SKM-1 treated with dmso at 0.1 percent for 144 hours (cell line): ENCODE data around the gene HLA-DRA.

Experiments
- DNase-seq: peaks from one replicate; lab custom pipeline; 2025; ENCODE audit not compliant: unreplicated experiment; lab: John Stamatoyannopoulos, UW

Gene HLA-DRA

DNA sequence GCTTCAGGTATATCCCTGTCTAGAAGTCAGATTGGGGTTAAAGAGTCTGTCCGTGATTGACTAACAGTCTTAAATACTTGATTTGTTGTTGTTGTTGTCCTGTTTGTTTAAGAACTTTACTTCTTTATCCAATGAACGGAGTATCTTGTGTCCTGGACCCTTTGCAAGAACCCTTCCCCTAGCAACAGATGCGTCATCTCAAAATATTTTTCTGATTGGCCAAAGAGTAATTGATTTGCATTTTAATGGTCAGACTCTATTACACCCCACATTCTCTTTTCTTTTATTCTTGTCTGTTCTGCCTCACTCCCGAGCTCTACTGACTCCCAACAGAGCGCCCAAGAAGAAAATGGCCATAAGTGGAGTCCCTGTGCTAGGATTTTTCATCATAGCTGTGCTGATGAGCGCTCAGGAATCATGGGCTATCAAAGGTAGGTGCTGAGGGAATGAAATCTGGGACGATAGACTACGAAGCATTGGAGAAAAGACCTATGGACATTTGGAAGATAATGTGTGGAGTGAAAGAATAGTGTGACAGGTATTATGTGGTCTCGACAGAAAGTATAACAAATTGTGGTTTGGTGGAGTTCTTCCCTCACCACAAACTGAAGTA, at the start of gene HLA-DRA:
Gene HLA-DRA, plus strand, starts transcription at position 286 of the 613 bp plus-strand sequence. Its CDS starts 64 bp downstream, at position 350.
- DNase-seq = peak; percentile 46

GRCh38 chr6:32391505-32391904, 48.2 kb upstream of the HLA-DRA start:
- no peak for DNase-seq

GRCh38 chr6:32393665-32394420, 45.8 kb upstream of the HLA-DRA start:
- DNase-seq = no peak

GRCh38 chr6:32396028-32396427, 43.7 kb upstream of the HLA-DRA start:
- no peak for DNase-seq

GRCh38 chr6:32397252-32397920, 42.3 kb upstream of the HLA-DRA start:
- DNase-seq = no peak

DNA sequence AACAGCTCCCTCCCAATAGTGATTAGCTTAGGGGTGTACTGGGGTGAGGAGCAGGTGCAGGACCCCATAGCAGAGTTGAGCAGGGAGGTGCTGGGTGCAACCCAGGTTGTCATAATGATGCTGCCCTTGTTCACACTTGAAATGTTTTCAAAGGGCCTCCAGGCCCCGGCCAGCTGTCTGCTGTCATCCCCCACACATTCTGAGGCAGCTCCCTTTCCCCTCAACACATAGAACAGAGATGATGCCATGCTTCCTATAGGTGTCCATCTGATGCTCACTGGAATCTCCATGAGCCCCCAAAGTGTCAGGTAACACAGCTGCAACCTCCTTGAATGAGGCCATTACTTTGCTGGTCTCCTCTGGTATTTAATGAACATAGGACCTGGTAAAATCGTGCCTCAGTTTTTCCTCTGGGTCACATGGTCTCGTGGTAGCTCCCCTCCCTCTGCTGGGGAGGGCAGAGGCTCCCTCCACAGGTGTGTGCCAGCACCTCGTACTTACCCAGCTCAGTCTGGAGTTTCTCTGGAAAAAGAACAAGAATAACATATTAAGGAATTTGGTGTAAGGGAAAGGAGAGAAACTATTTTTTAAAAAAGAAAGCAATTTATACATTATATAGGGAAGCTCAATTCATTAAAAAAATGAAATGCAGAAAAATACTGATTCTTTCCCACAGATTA, 38.3 kb upstream of the HLA-DRA start:
- no peak for DNase-seq

DNA sequence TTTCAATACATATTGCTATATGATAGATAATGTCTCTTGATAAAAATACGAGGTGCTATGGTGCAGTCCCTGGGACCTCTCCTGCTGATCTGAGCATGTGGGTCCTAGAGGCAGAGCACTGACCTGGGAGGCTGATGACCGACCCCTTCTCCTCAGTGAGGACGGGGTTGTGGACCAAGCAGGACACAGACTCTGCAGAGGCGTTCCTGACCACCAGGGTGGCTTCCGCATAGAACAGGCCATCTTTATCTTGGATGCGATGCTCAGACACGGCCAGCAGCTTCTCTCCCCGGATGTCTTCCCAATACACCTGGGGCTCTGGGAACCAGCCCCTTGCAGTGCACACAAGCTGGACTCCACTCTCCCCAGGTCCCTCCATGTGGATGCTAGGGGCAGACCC, 36.9 kb upstream of the HLA-DRA start:
- DNase-seq = no peak

- DNase-seq = no peak
Measured at GRCh38 chr6:32405656-32406055, 34.0 kb upstream of the HLA-DRA start.

GRCh38 chr6:32406197-32406596, 33.5 kb upstream of the HLA-DRA start:
- DNase-seq = no peak

GRCh38 chr6:32406857-32407256, 32.8 kb upstream of the HLA-DRA start, which contains the start of gene BTNL2:
TSS of gene BTNL2 (minus strand) at chr6:32407181. CDS start at chr6:32407123, 58 bp downstream.
- no peak for DNase-seq

DNA sequence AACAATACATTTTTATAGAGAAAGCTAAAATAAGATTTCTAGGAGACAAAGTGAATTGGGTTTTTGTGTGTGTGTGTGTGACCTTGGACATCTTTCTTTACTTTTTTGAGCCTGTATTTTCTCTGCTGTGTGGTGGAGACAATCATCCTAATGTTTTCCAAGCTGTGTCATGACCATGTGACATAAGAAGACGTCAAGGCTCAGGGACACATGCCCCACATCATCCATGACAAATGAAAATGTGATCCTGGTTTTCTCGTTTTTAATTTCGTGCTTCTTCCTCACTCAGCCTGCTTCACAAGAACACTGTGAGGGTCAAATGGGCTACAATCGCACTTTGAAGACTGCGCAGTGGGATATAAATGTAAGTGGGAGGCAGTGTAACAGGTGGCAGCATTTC, 28.8 kb upstream of the HLA-DRA start:
- no peak for DNase-seq

DNA sequence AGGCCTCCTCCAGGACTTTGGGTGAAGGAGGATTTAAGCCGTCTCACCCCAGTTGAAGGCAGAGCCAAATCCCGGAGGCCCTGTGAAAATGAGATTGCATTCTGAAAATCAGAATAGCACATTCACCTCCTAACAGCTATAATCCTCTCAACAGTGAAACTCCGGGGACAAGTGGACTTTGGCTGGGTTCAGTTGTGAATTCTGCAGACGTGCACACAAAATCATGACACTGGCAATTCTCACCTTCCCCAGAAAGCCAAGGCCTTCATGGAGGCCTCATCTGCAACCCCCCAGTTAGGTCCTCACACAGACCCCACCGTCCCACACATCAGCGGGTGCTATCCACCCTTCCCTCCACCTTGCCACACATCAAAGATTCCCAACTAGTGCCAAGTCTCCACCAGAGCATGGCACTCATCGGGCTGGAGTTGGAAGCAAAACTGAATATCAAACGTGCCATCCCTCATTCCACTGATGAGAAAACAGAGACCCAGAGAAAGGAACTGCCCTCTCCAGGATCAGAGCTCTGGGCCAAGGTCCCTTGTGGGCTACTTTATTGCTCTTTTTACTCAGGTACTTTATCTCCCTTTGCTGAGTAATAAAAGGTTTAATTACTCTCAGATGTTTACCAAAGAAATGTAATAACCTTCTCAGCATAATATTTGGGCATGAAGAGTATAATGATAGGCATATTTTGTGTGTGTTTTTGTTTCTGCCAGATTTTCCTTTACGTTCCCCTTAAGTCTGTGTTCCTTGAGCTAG, 27.9 kb upstream of the HLA-DRA start:
- no peak for DNase-seq

GRCh38 chr6:32413427-32414047, 26.1 kb upstream of the HLA-DRA start:
- DNase-seq = peak; percentile 65

DNA sequence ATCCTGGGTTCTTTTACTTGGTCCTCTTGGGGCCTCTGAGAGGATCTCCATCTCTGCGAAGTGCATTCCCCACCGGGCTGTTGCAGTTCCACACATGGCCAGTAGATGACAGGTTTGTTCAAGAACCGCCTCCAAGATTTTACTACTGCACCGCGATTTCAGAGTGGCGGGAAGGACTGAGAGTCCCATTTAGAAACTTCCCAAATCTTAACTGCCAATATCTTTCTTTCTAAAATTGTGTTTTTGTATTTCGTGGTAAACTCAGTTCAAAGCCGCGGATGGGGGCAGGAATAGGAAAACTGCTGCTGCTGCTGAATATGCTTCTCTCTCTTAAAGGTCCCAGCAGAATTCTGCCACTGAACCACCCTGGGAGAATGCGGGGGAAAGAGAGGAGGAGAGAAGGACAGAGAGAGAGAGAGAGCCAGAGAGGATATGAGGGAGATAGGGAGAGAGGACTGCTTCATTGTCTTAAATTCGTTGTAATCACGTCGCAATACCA, 24.1 kb upstream of the HLA-DRA start:
- DNase-seq = peak; percentile 70

DNA sequence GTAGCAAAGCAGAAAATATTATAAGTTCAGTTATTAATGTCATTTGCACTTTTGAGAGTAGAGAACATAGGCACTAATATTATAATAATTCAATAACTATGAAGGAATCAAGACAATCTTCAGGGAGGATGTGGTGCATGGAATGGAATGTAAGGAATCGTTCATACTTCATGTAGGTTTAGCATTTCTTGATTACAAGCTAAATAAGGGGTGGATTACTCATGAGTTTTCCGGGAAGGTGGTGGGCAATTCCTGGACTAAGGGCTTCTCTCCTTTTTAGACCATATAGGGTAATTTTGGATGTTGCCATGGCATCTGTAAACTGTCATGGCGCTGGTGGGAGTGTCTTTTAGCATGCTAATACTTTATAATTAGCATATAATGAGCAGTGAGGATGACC, 23.7 kb upstream of the HLA-DRA start:
- DNase-seq = no peak

DNA sequence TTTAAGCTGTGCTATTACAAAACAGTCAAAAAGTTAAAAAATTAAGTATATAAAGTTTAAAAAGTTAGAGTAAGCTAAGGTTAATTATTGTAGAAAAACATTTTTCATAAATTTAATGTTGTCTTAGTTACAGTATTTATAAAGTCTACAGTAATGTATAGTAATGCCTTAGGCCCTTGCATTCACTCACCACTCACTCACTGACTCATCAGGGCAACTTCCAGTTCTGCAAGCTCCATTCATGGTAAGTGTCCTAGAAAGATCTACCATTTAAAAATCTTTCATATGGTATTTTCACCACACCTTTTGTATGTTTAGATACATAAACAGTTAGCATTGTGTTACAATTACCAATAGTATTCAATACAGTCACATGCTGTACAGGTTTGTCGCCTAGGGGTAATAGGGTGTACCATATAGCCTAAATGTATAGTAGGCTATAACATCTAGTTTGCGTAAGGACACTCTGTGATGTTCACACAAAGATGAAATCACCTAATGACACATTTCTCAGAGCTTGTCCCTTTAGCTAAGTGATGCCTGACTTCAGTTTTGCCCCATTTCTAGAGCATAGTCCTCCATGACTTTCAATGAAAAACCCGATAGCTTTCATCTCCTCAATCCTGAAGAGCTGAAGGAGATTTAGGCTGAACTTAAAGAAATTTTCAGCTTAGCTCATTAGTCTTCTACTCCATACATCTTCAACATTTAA, 14.9 kb upstream of the HLA-DRA start:
- DNase-seq = no peak

- no peak for DNase-seq
Measured at GRCh38 chr6:32426338-32426737, 13.3 kb upstream of the HLA-DRA start.

DNA sequence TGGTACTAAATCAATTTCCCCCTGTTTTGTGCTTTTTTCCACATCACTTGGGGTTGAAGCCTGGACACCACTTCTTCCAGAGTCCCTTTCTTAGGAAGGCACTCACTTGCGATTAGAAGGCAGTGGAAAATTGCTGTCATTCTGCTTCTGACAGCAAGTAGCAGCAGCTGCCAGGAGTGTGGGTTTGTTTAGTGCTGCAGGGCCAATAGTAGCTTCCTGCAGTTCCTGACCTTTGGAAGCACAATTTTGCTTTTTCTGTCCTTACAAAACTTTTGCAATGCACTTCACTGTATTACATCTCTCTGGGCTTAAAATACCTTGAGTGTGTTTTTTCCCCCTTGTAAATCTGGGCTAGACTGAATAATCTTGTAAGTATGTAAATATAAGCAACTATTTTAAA, 12.5 kb upstream of the HLA-DRA start:
- no peak for DNase-seq

DNA sequence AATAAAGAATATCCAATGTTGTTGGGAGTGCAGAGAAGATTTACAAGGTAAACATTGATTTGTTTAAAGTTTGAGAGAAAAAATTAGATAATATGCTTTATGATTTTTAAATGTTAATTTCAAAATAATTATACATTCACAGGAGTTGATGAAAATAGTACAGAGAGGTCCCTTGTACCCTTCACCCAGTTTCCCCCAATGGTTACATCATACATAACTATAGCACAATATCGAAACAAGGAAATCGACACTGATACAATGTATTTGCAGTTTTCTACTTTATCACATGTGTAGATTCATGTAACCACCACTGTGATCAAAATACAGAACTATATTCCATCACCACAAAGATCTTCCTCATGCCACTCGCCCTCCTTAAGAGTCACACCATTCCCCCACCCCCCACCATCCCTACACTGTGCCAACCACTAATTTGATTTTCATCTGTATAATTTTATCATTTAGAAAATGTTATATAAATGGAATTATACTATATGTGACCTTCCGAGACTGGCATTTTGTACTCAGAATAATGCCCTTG, 11.7 kb upstream of the HLA-DRA start:
- no peak for DNase-seq
